HEK293 (cell line): ENCODE results near the gene MARCHF9.

Source experiments
- KLF10 ChIP-seq: fragments of 450-650 bp; IDR thresholded peaks from 2 replicates; pipeline ENCODE4 v1.5.1; 2018; ENCODE audit warnings: missing biosample characterization, mild to moderate bottlenecking, missing genetic modification characterization
- SCRT2 ChIP-seq: fragments of 450-650 bp; formaldehyde crosslinking; IDR thresholded peaks from 2 replicates; pipeline ENCODE4 v1.5.1; 2016; ENCODE audit warnings: missing biosample characterization, missing genetic modification characterization
- TRIM28 ChIP-seq: IDR thresholded peaks from 2 replicates; pipeline ENCODE4 v1.6.1; 2011; ENCODE audit warnings: low read length, control low read depth, borderline replicate concordance
- ZBTB17 ChIP-seq: fragments of 450-650 bp; formaldehyde crosslinking; IDR thresholded peaks from 2 replicates; pipeline ENCODE4 v1.5.1; 2016; ENCODE audit warnings: missing biosample characterization, missing genetic modification characterization
- ZBTB20 ChIP-seq: fragments of 450-650 bp; formaldehyde crosslinking; IDR thresholded peaks from 2 replicates; pipeline ENCODE4 v1.5.1; 2016; ENCODE audit warnings: missing biosample characterization, missing genetic modification characterization
- ZBTB7A ChIP-seq: fragments of 450-650 bp; formaldehyde crosslinking; IDR thresholded peaks from 2 replicates; pipeline ENCODE4 v1.5.1; 2016; ENCODE audit warnings: low read depth, missing biosample characterization, missing genetic modification characterization
- ZBTB8A ChIP-seq: fragments of 450-650 bp; formaldehyde crosslinking; IDR thresholded peaks from 2 replicates; pipeline ENCODE4 v1.5.1; 2016; ENCODE audit warnings: missing biosample characterization, missing genetic modification characterization
- ZFHX2 ChIP-seq: fragments of 450-650 bp; formaldehyde crosslinking; conservative IDR thresholded peaks from 2 replicates; pipeline ENCODE4 v1.5.1; 2016; ENCODE audit warnings: missing biosample characterization, missing genetic modification characterization
- ZNF23 ChIP-seq: fragments of 450-650 bp; formaldehyde crosslinking; IDR thresholded peaks from 2 replicates; pipeline ENCODE4 v1.5.1; 2016; ENCODE audit warnings: missing biosample characterization, missing genetic modification characterization, borderline replicate concordance
- ZNF266 ChIP-seq: fragments of 450-650 bp; formaldehyde crosslinking; IDR thresholded peaks from 2 replicates; pipeline ENCODE4 v1.5.1; 2016; ENCODE audit warnings: missing biosample characterization, missing genetic modification characterization, low read depth
- ZNF324 ChIP-seq: fragments of 450-650 bp; formaldehyde crosslinking; IDR thresholded peaks from 2 replicates; pipeline ENCODE4 v1.5.1; 2016; ENCODE audit warnings: missing biosample characterization, missing genetic modification characterization
- ZNF335 ChIP-seq: fragments of 450-650 bp; formaldehyde crosslinking; conservative IDR thresholded peaks from 2 replicates; pipeline ENCODE4 v1.5.1; 2016; ENCODE audit warnings: missing biosample characterization, missing genetic modification characterization
- ZNF341 ChIP-seq: fragments of 450-650 bp; formaldehyde crosslinking; IDR thresholded peaks from 2 replicates; pipeline ENCODE4; 2016; ENCODE audit warnings: low read depth, missing biosample characterization, missing genetic modification characterization
- ZNF394 ChIP-seq: fragments of 450-650 bp; formaldehyde crosslinking; IDR thresholded peaks from 2 replicates; pipeline ENCODE4 v1.5.1; 2016; ENCODE audit warnings: missing biosample characterization, missing genetic modification characterization, mild to moderate bottlenecking, moderate library complexity, borderline replicate concordance
- ZNF423 ChIP-seq: fragments of 450-650 bp; formaldehyde crosslinking; IDR thresholded peaks from 2 replicates; pipeline ENCODE4 v1.5.1; 2016; ENCODE audit warnings: missing biosample characterization, missing genetic modification characterization
- ZNF426 ChIP-seq: fragments of 450-650 bp; formaldehyde crosslinking; IDR thresholded peaks from 2 replicates; pipeline ENCODE4 v1.5.1; 2017; ENCODE audit warnings: missing biosample characterization, missing genetic modification characterization, mild to moderate bottlenecking, inconsistent platforms, moderate library complexity
- ZNF501 ChIP-seq: fragments of 450-650 bp; formaldehyde crosslinking; IDR thresholded peaks from 2 replicates; pipeline ENCODE4 v1.5.1; 2016; ENCODE audit warnings: missing biosample characterization, missing genetic modification characterization
- ZNF664 ChIP-seq: fragments of 450-650 bp; formaldehyde crosslinking; IDR thresholded peaks from 2 replicates; pipeline ENCODE4 v1.5.1; 2016; ENCODE audit warnings: missing biosample characterization, missing genetic modification characterization
- ZNF76 ChIP-seq: fragments of 450-650 bp; formaldehyde crosslinking; IDR thresholded peaks from 2 replicates; pipeline ENCODE4; 2016; ENCODE audit warnings: low read depth, missing biosample characterization, missing genetic modification characterization, borderline replicate concordance
- ZNF777 ChIP-seq: fragments of 450-650 bp; formaldehyde crosslinking; IDR thresholded peaks from 2 replicates; pipeline ENCODE4 v1.5.1; 2017; ENCODE audit warnings: missing biosample characterization, missing genetic modification characterization, borderline replicate concordance
- ZNF792 ChIP-seq: fragments of 450-650 bp; formaldehyde crosslinking; IDR thresholded peaks from 2 replicates; pipeline ENCODE4 v1.5.1; 2016; ENCODE audit warnings: missing biosample characterization, missing genetic modification characterization
- TF ChIP-seq, protein P1 (sequence below): fragments of 450-650 bp; formaldehyde crosslinking; IDR thresholded peaks from 2 replicates; pipeline ENCODE4 v1.5.1; 2016; ENCODE audit warnings: missing biosample characterization, missing genetic modification characterization, borderline replicate concordance
- TF ChIP-seq, protein P2 (sequence below): fragments of 450-650 bp; formaldehyde crosslinking; IDR thresholded peaks from 2 replicates; pipeline ENCODE4 v1.5.1; 2017; ENCODE audit warnings: missing biosample characterization, missing genetic modification characterization
- TF ChIP-seq, protein P3 (sequence below): fragments of 450-650 bp; IDR thresholded peaks from 2 replicates; pipeline ENCODE4 v1.5.1; 2018; ENCODE audit warnings: missing biosample characterization, mild to moderate bottlenecking, missing genetic modification characterization
- TF ChIP-seq, protein P4 (sequence below): fragments of 450-650 bp; formaldehyde crosslinking; IDR thresholded peaks from 2 replicates; pipeline ENCODE4 v1.5.1; 2016; ENCODE audit warnings: missing biosample characterization, missing genetic modification characterization
- TF ChIP-seq, protein P5 (sequence below): fragments of 450-650 bp; formaldehyde crosslinking; IDR thresholded peaks from 2 replicates; pipeline ENCODE4 v1.5.1; 2016; ENCODE audit warnings: missing biosample characterization, missing genetic modification characterization

MARCHF9 gene

GRCh38 chr12:57755454-57756372, 810 bp downstream of the MARCHF9 start (continued):
- TF ChIP-seq, protein P1, sequence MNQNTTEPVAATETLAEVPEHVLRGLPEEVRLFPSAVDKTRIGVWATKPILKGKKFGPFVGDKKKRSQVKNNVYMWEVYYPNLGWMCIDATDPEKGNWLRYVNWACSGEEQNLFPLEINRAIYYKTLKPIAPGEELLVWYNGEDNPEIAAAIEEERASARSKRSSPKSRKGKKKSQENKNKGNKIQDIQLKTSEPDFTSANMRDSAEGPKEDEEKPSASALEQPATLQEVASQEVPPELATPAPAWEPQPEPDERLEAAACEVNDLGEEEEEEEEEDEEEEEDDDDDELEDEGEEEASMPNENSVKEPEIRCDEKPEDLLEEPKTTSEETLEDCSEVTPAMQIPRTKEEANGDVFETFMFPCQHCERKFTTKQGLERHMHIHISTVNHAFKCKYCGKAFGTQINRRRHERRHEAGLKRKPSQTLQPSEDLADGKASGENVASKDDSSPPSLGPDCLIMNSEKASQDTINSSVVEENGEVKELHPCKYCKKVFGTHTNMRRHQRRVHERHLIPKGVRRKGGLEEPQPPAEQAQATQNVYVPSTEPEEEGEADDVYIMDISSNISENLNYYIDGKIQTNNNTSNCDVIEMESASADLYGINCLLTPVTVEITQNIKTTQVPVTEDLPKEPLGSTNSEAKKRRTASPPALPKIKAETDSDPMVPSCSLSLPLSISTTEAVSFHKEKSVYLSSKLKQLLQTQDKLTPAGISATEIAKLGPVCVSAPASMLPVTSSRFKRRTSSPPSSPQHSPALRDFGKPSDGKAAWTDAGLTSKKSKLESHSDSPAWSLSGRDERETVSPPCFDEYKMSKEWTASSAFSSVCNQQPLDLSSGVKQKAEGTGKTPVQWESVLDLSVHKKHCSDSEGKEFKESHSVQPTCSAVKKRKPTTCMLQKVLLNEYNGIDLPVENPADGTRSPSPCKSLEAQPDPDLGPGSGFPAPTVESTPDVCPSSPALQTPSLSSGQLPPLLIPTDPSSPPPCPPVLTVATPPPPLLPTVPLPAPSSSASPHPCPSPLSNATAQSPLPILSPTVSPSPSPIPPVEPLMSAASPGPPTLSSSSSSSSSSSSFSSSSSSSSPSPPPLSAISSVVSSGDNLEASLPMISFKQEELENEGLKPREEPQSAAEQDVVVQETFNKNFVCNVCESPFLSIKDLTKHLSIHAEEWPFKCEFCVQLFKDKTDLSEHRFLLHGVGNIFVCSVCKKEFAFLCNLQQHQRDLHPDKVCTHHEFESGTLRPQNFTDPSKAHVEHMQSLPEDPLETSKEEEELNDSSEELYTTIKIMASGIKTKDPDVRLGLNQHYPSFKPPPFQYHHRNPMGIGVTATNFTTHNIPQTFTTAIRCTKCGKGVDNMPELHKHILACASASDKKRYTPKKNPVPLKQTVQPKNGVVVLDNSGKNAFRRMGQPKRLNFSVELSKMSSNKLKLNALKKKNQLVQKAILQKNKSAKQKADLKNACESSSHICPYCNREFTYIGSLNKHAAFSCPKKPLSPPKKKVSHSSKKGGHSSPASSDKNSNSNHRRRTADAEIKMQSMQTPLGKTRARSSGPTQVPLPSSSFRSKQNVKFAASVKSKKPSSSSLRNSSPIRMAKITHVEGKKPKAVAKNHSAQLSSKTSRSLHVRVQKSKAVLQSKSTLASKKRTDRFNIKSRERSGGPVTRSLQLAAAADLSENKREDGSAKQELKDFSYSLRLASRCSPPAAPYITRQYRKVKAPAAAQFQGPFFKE (tag by site-specific recombination): no peak
- TF ChIP-seq ZNF777: no peak
- TF ChIP-seq TRIM28: no peak
- TF ChIP-seq, protein P2, sequence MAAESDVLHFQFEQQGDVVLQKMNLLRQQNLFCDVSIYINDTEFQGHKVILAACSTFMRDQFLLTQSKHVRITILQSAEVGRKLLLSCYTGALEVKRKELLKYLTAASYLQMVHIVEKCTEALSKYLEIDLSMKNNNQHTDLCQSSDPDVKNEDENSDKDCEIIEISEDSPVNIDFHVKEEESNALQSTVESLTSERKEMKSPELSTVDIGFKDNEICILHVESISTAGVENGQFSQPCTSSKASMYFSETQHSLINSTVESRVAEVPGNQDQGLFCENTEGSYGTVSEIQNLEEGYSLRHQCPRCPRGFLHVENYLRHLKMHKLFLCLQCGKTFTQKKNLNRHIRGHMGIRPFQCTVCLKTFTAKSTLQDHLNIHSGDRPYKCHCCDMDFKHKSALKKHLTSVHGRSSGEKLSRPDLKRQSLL (tag by site-specific recombination): no peak
- peak; percentile 65 for TF ChIP-seq ZNF341 (tag by site-specific recombination)
- no peak for TF ChIP-seq ZNF394 (tag by site-specific recombination)
- TF ChIP-seq ZNF76: no peak
- peak; percentile 58; the same call in 1 of the 2 replicates for TF ChIP-seq ZNF335 (tag by site-specific recombination)
- TF ChIP-seq, protein P3, sequence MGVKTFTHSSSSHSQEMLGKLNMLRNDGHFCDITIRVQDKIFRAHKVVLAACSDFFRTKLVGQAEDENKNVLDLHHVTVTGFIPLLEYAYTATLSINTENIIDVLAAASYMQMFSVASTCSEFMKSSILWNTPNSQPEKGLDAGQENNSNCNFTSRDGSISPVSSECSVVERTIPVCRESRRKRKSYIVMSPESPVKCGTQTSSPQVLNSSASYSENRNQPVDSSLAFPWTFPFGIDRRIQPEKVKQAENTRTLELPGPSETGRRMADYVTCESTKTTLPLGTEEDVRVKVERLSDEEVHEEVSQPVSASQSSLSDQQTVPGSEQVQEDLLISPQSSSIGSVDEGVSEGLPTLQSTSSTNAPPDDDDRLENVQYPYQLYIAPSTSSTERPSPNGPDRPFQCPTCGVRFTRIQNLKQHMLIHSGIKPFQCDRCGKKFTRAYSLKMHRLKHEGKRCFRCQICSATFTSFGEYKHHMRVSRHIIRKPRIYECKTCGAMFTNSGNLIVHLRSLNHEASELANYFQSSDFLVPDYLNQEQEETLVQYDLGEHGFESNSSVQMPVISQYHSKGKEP: no peak
- peak; percentile 81 for TF ChIP-seq ZBTB8A (tag by site-specific recombination)
- no peak for TF ChIP-seq ZNF23 (tag by site-specific recombination)
- no peak for TF ChIP-seq ZNF426 (tag by site-specific recombination)
- no peak for TF ChIP-seq ZNF664
- peak; percentile 74; the same call in 1 of the 2 replicates for TF ChIP-seq ZBTB20 (tag by site-specific recombination)
- no peak for TF ChIP-seq ZFHX2 (tag by site-specific recombination)
- TF ChIP-seq ZBTB7A: 0 out of 2 replicates have a peak, but pooled peaks have one; percentile 22
- TF ChIP-seq ZNF501 (tag by site-specific recombination): no peak
- TF ChIP-seq, protein P4, sequence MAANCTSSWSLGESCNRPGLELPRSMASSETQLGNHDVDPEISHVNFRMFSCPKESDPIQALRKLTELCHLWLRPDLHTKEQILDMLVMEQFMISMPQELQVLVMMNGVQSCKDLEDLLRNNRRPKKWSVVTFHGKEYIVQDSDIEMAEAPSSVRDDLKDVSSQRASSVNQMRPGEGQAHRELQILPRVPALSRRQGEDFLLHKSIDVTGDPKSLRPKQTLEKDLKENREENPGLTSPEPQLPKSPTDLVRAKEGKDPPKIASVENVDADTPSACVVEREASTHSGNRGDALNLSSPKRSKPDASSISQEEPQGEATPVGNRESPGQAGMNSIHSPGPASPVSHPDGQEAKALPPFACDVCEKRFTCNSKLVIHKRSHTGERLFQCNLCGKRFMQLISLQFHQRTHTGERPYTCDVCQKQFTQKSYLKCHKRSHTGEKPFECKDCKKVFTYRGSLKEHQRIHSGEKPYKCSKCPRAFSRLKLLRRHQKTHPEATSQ (tag by site-specific recombination): no peak
- TF ChIP-seq, protein P5, sequence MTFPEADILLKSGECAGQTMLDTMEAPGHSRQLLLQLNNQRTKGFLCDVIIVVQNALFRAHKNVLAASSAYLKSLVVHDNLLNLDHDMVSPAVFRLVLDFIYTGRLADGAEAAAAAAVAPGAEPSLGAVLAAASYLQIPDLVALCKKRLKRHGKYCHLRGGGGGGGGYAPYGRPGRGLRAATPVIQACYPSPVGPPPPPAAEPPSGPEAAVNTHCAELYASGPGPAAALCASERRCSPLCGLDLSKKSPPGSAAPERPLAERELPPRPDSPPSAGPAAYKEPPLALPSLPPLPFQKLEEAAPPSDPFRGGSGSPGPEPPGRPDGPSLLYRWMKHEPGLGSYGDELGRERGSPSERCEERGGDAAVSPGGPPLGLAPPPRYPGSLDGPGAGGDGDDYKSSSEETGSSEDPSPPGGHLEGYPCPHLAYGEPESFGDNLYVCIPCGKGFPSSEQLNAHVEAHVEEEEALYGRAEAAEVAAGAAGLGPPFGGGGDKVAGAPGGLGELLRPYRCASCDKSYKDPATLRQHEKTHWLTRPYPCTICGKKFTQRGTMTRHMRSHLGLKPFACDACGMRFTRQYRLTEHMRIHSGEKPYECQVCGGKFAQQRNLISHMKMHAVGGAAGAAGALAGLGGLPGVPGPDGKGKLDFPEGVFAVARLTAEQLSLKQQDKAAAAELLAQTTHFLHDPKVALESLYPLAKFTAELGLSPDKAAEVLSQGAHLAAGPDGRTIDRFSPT: no peak
- no peak for TF ChIP-seq SCRT2
- no peak for TF ChIP-seq ZNF266 (tag by site-specific recombination)
- no peak for TF ChIP-seq ZNF324 (tag by site-specific recombination)
- TF ChIP-seq KLF10: no peak
- peak; percentile 85 for TF ChIP-seq ZNF423 (tag by site-specific recombination)
- no peak for TF ChIP-seq ZBTB17 (tag by site-specific recombination)
- no peak for TF ChIP-seq ZNF792 (tag by site-specific recombination)
